OCI-LY1 (cell line): Measurements from ENCODE around the gene ARHGAP35.
"Not testable (repeated sequence)": the region's sequence is repeated elsewhere in the genome, so short reads cannot be mapped to it uniquely, and the experiment has no call there.

Experiments used
- H2AFZ ChIP-seq: fragments of 200-600 bp; sonication (generic), shearing (Covaris generic); 2 replicates; pipeline ENCODE4 v1.6.0; 2014; ENCODE audit warnings: antibody characterized with exemption, mild to moderate bottlenecking, low read length
- H3F3A ChIP-seq: fragments of 200-600 bp; sonication (generic), shearing (Covaris generic); 2 replicates; pipeline ENCODE4 v1.6.0; 2014; ENCODE audit warnings: mild to moderate bottlenecking, antibody characterized with exemption, low read length, moderate library complexity; ENCODE audit not compliant: insufficient read depth
- H3K27ac ChIP-seq: fragments of 200-600 bp; sonication (generic); 2 replicates; pipeline ENCODE4 v1.5.1; 2014; ENCODE audit warnings: low read length, mixed run types, mild to moderate bottlenecking, low read depth; ENCODE audit not compliant: poor library complexity, severe bottlenecking
- H3K27me3 ChIP-seq: fragments of 200-600 bp; sonication (generic); 2 replicates; pipeline ENCODE4 v1.6.0; 2014; ENCODE audit warnings: antibody characterized with exemption, mild to moderate bottlenecking, low read length, moderate library complexity; ENCODE audit not compliant: insufficient read depth
- H3K36me3 ChIP-seq: fragments of 200-600 bp; sonication (generic); 2 replicates; pipeline ENCODE4 v1.6.1; 2014; ENCODE audit warnings: mild to moderate bottlenecking, antibody characterized with exemption, low read length, moderate library complexity, mixed read lengths; ENCODE audit not compliant: insufficient read depth
- H3K4me1 ChIP-seq: fragments of 200-600 bp; sonication (generic); 2 replicates; pipeline ENCODE4 v1.5.1; 2014; ENCODE audit warnings: mild to moderate bottlenecking, low read length, moderate library complexity; ENCODE audit not compliant: insufficient read depth, severe bottlenecking
- H3K4me2 ChIP-seq: fragments of 200-600 bp; sonication (generic), shearing (Covaris generic); 2 replicates; pipeline ENCODE4 v1.6.1; 2014; ENCODE audit warnings: low read length
- H3K4me3 ChIP-seq: fragments of 200-600 bp; sonication (generic); 2 replicates; pipeline ENCODE4 v1.5.1; 2014; ENCODE audit warnings: low read length, low read depth, mild to moderate bottlenecking, mixed read lengths; ENCODE audit not compliant: poor library complexity, severe bottlenecking
- H3K79me2 ChIP-seq: fragments of 200-600 bp; shearing (Covaris generic); 2 replicates; pipeline ENCODE4 v1.6.1; 2016; ENCODE audit warnings: mixed run types, low read length, mixed read lengths; ENCODE audit not compliant: insufficient read depth
- H3K9ac ChIP-seq: fragments of 200-600 bp; sonication (generic), shearing (Covaris generic); 2 replicates; pipeline ENCODE4 v1.6.1; 2014; ENCODE audit warnings: mild to moderate bottlenecking, low read length, mixed read lengths
- H3K9me2 ChIP-seq: fragments of 200-600 bp; sonication (generic), shearing (Covaris generic); 2 replicates; pipeline ENCODE4 v1.6.1; 2014; ENCODE audit warnings: low read depth, mild to moderate bottlenecking, low read length, mixed read lengths
- H3K9me3 ChIP-seq: fragments of 200-600 bp; shearing (Covaris generic); 2 replicates; pipeline ENCODE4 v1.6.1; 2014; ENCODE audit warnings: low read length, mixed read lengths
- H4K20me1 ChIP-seq: fragments of 200-600 bp; sonication (generic), shearing (Covaris generic); 2 replicates; pipeline ENCODE4 v1.6.0; 2016; ENCODE audit warnings: mild to moderate bottlenecking, low read length; ENCODE audit not compliant: insufficient read depth
- EZH2 ChIP-seq: fragments of 200-600 bp; sonication (generic), shearing (Covaris generic); IDR thresholded peaks from 2 replicates; pipeline ENCODE4 v1.8.0; 2017; ENCODE audit warnings: borderline replicate concordance, mixed run types, mild to moderate bottlenecking, antibody characterized with exemption, low read length, moderate library complexity, mixed read lengths
- TF ChIP-seq, protein P1 (sequence below): fragments of 200-600 bp; sonication (generic), shearing (Covaris generic); IDR thresholded peaks from 2 replicates; pipeline ENCODE4 v1.5.1; 2017; ENCODE audit warnings: mild to moderate bottlenecking, antibody characterized with exemption, low read length, moderate library complexity, mixed read lengths

Gene ARHGAP35

GRCh38 chr19:46815833-46816627 is 44.8 kb upstream of the ARHGAP35 start:
- Histone ChIP-seq H3K4me2 (no peak overlapping the region), H3K9me2 (no peaks in the 10 kb centered on the region), H3K79me2 (no peaks in the 10 kb centered on the region), H3K27me3 (peaks cover 4% of the 10 kb centered on the region; the same call in 1 of the 2 replicates), H2AFZ (no peak overlapping the region), H3F3A (no peaks in the 10 kb centered on the region), H3K4me1 (peaks cover 3% of the 10 kb centered on the region), H4K20me1 (no peaks in the 10 kb centered on the region), H3K9me3 (no peaks in the 10 kb centered on the region), H3K27ac (no peak overlapping the region), H3K4me3 (no peak overlapping the region), H3K36me3 (no peaks in the 10 kb centered on the region; the same call in 1 of the 2 replicates), H3K9ac (no peak overlapping the region)
- TF ChIP-seq EZH2 = no peak
- TF ChIP-seq, protein P1, sequence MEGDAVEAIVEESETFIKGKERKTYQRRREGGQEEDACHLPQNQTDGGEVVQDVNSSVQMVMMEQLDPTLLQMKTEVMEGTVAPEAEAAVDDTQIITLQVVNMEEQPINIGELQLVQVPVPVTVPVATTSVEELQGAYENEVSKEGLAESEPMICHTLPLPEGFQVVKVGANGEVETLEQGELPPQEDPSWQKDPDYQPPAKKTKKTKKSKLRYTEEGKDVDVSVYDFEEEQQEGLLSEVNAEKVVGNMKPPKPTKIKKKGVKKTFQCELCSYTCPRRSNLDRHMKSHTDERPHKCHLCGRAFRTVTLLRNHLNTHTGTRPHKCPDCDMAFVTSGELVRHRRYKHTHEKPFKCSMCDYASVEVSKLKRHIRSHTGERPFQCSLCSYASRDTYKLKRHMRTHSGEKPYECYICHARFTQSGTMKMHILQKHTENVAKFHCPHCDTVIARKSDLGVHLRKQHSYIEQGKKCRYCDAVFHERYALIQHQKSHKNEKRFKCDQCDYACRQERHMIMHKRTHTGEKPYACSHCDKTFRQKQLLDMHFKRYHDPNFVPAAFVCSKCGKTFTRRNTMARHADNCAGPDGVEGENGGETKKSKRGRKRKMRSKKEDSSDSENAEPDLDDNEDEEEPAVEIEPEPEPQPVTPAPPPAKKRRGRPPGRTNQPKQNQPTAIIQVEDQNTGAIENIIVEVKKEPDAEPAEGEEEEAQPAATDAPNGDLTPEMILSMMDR = no peak

- H3K27me3 ChIP-seq = peaks cover 2% of the 10 kb centered on the region; the same call in 1 of the 2 replicates
- H3K9ac ChIP-seq = no peak overlapping the region
- H3F3A ChIP-seq = no peaks in the 10 kb centered on the region
- H3K4me2 ChIP-seq = no peak overlapping the region
- no peak overlapping the region for H3K4me3 ChIP-seq
- H3K36me3 ChIP-seq = no peaks in the 10 kb centered on the region; the same call in 1 of the 2 replicates
- no peaks in the 10 kb centered on the region for H3K9me3 ChIP-seq
- H3K27ac ChIP-seq = no peak overlapping the region
- H2AFZ ChIP-seq = no peak overlapping the region
- no peak for TF ChIP-seq EZH2
- TF ChIP-seq, protein P1 = no peak
- peaks cover 13% of the 10 kb centered on the region for H3K4me1 ChIP-seq
- no peaks in the 10 kb centered on the region for H3K79me2 ChIP-seq
- no peaks in the 10 kb centered on the region for H3K9me2 ChIP-seq
- H4K20me1 ChIP-seq = no peaks in the 10 kb centered on the region
Measured at GRCh38 chr19:46818812-46819211, 42.0 kb upstream of the ARHGAP35 start.

- no peak overlapping the region for H2AFZ ChIP-seq
- H4K20me1 ChIP-seq = no peaks in the 10 kb centered on the region
- peak overlapping the region; percentile 30 for H3K27ac ChIP-seq
- H3K36me3 ChIP-seq = no peaks in the 10 kb centered on the region; the same call in 1 of the 2 replicates
- TF ChIP-seq, protein P1 = no peak
- no peak for TF ChIP-seq EZH2
- H3K9me2 ChIP-seq = no peaks in the 10 kb centered on the region
- H3K79me2 ChIP-seq = no peaks in the 10 kb centered on the region
- H3K9me3 ChIP-seq = no peaks in the 10 kb centered on the region
- no peak overlapping the region for H3K4me3 ChIP-seq
- H3K4me1 ChIP-seq = peaks cover 22% of the 10 kb centered on the region
- H3K9ac ChIP-seq = no peak overlapping the region
- no peaks in the 10 kb centered on the region for H3K27me3 ChIP-seq
- H3F3A ChIP-seq = no peaks in the 10 kb centered on the region
- peak overlapping the region; percentile 25; the same call in 1 of the 2 replicates for H3K4me2 ChIP-seq
Measured at GRCh38 chr19:46821512-46822409, 39.0 kb upstream of the ARHGAP35 start.

DNA sequence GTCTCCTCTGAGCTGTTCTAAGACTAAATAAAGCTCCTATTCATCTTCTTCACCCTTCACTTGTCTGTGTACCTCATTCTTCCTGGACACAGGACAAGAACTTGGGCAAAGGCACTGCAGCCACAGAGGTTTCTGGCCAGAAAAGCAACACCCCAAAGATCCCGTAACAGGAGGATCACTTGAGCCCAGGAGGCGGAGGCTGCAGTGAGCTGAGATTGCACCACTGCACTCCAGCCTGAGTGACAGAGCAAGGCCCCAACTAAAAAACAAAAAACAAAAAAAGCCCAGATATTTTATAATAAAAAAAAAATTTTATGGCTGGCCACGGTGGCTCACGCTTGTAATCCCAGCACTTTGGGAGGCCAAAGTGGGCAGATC is 38.4 kb upstream of the ARHGAP35 start:
- H3K79me2 ChIP-seq = not testable (repeated sequence)

More for the DNA sequence above, 38.4 kb upstream of the ARHGAP35 start:
- Histone ChIP-seq H3K27ac (peak overlapping the region; percentile 30), H3K4me1 (peaks cover 22% of the 10 kb centered on the region)
- H3F3A ChIP-seq, H3K9me3 ChIP-seq, H3K36me3 ChIP-seq, H3K4me3 ChIP-seq, H3K9me2 ChIP-seq, H3K4me2 ChIP-seq, H2AFZ ChIP-seq, H3K9ac ChIP-seq, H4K20me1 ChIP-seq, H3K27me3 ChIP-seq: not testable (repeated sequence)
